Measurements from ENCODE around the gene EXTL2. TPM values are rescaled to one million over a fixed set of nuclear protein-coding genes. Genes with fewer than 3 reads are reported as not detected.

Gene EXTL2
- total RNA-seq, 1 donor from 2014 or later, result 50.4 TPM

DNA sequence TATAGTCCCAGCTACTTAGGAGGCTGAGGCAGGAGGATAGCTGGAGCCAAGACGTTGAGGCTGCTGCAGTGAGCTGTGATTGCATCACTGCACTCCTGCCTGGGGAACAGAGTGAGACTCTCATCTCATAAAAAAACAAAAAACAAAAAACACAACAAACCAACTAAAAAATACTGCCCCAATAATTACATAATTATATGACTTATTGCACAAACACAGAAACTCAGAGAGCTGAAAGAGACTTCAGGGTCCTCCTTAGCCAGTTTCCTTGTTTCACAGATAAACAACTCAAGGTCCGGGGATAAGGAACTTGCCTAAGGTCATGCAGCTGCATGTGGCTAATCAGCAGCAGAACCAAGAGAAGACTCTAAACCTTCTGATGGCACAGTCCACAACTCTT lies 11.9 kb downstream of the EXTL2 start:
- peaks cover 5% of the 10 kb centered on the region for H3K36me3 Mint-ChIP-seq (ENCODE audit: insufficient read depth)
- H3K4me3 Mint-ChIP-seq (ENCODE audit: low read depth), result no peak overlapping the region
- no peaks in the 10 kb centered on the region for H3K4me1 Mint-ChIP-seq (ENCODE audit: low read depth)
- H3K9me3 Mint-ChIP-seq (ENCODE audit: low read depth), result no peaks in the 10 kb centered on the region
- no peaks in the 10 kb centered on the region for H3K27me3 Mint-ChIP-seq
- no peak for DNase-seq (ENCODE audit: low spot score, unreplicated experiment)
- no peak for TF ChIP-seq CTCF (IDR thresholded peaks at IDR 0.05; ENCODE audit: unreplicated experiment)
- H3K27ac Mint-ChIP-seq, result no peak overlapping the region

- Mint-ChIP-seq H3K9me3 (ENCODE audit: low read depth) (no peaks in the 10 kb centered on the region), H3K4me1 (ENCODE audit: low read depth) (no peaks in the 10 kb centered on the region), H3K36me3 (ENCODE audit: insufficient read depth) (peaks cover 1% of the 10 kb centered on the region), H3K27ac (no peak overlapping the region), H3K27me3 (no peaks in the 10 kb centered on the region), H3K4me3 (ENCODE audit: low read depth) (no peak overlapping the region)
- DNase-seq (ENCODE audit: low spot score, unreplicated experiment), result no peak
- TF ChIP-seq CTCF (IDR thresholded peaks at IDR 0.05; ENCODE audit: unreplicated experiment), result no peak
These were observed 13.0 kb downstream of the EXTL2 start for GRCh38 chr1:100881687-100882086.

DNA sequence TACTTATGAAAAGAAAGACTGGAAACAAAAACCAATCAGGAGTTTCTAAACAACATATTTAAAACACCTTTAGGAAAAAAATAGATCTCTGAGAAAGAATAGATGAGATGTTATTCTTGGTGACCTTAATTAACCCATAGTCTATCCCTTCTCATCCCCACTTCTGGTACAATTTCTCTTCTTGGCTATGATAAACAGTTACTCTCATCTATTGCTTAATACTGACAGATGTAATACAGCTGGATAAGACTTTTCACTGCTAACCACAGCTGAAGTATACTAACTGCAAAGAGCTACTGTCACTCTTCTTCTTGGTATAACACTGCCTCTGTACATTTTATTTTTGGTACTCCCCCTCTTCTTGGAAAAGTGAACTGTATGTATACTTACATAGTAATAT lies 15.2 kb downstream of the EXTL2 start:
- Mint-ChIP-seq H3K4me3 (ENCODE audit: low read depth) (no peak overlapping the region), H3K27me3 (no peaks in the 10 kb centered on the region), H3K4me1 (ENCODE audit: low read depth) (peaks cover 7% of the 10 kb centered on the region), H3K9me3 (ENCODE audit: low read depth) (no peaks in the 10 kb centered on the region), H3K36me3 (ENCODE audit: insufficient read depth) (peaks cover 6% of the 10 kb centered on the region), H3K27ac (no peak overlapping the region)
- no peak for TF ChIP-seq CTCF (IDR thresholded peaks at IDR 0.05; ENCODE audit: unreplicated experiment)
- DNase-seq (ENCODE audit: low spot score, unreplicated experiment), result no peak

DNA sequence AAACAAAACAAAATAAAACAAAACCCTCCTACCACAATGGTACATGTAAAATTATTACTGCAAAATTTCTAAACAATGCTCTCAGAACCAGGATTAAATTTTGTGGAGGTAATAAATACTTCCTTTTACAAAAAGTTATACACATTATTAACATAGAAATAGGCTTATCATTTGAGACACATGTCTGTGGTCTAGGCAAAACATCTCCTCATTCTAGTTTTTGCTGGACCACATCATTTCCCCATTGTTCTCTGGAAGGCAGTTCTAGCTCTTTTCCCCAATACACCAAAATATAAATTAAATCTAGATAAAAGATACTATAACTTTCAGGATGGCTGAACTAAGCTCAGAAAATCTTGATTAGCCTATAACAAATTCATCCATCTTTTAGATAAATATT lies 18.4 kb downstream of the EXTL2 start:
- peaks cover 10% of the 10 kb centered on the region for H3K4me1 Mint-ChIP-seq (ENCODE audit: low read depth)

DNA sequence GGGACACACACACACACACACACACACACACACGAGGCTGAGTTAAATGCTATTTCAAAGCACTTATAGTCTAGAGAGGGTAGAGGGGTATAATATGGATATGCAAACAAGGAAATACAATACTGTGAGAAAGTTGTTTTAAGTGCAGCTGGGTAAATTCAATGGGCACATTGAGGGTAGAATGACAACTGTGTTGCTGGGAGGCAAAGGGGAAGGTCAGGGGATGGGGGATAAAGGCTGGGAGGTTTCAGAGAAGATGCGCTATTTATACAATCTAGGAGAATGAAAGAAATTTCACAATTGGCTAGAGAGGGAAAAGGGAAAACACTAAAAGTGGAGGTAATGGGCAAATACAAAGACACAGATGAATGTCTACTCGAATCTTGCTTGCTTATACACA lies 19.4 kb downstream of the EXTL2 start:
- Mint-ChIP-seq H3K36me3 (ENCODE audit: insufficient read depth) (peaks cover 7% of the 10 kb centered on the region), H3K4me3 (ENCODE audit: low read depth) (no peak overlapping the region), H3K9me3 (ENCODE audit: low read depth) (no peaks in the 10 kb centered on the region), H3K27me3 (no peaks in the 10 kb centered on the region), H3K27ac (peak overlapping the region; percentile 58), H3K4me1 (ENCODE audit: low read depth) (peaks cover 10% of the 10 kb centered on the region)
- TF ChIP-seq CTCF (IDR thresholded peaks at IDR 0.05; ENCODE audit: unreplicated experiment), result no peak
- no peak for DNase-seq (ENCODE audit: low spot score, unreplicated experiment)

More for the DNA sequence above, 18.4 kb downstream of the EXTL2 start:
- TF ChIP-seq CTCF (IDR thresholded peaks at IDR 0.05; ENCODE audit: unreplicated experiment), result no peak
- DNase-seq (ENCODE audit: low spot score, unreplicated experiment), result no peak
- Mint-ChIP-seq H3K27ac (no peak overlapping the region), H3K27me3 (no peaks in the 10 kb centered on the region), H3K9me3 (ENCODE audit: low read depth) (no peaks in the 10 kb centered on the region), H3K36me3 (ENCODE audit: insufficient read depth) (peaks cover 7% of the 10 kb centered on the region), H3K4me3 (ENCODE audit: low read depth) (no peak overlapping the region)
